Activated T-helper 2 cell treated with anti-CD3 and anti-CD28 coated beads, Interferon-gamma antibody, Interleukin-2, Interleukin-4, amounts not matched to agents 10 μg/mL and 5 μg/mL and 100 μg/mL, durations not matched to agents 14 hours and 24 hours and 36 hours (primary cell): Measurements from ENCODE around the gene VPS16. TPM values are rescaled to one million over a fixed set of nuclear protein-coding genes. Genes with fewer than 3 reads are reported as not detected.

Experiments used
- DNase-seq: peaks from one replicate; pipeline ENCODE4 v3.0.0; 2021; ENCODE audit warnings: low spot score
- H3K27ac Mint-ChIP-seq: one replicate; pipeline ENCODE4 v1.8.0; 2021; ENCODE audit warnings: mixed read lengths
- H3K27me3 Mint-ChIP-seq: one replicate; pipeline ENCODE4 v1.8.0; 2021; ENCODE audit warnings: low read depth, mixed read lengths
- H3K36me3 Mint-ChIP-seq: one replicate; pipeline ENCODE4 v1.8.0; 2021; ENCODE audit warnings: low read depth, mixed read lengths
- H3K4me1 Mint-ChIP-seq: one replicate; pipeline ENCODE4 v1.8.0; 2021; ENCODE audit warnings: low read depth, mixed read lengths
- H3K4me3 Mint-ChIP-seq: one replicate; pipeline ENCODE4 v1.8.0; 2021; ENCODE audit warnings: low read depth, mild to moderate bottlenecking, moderate library complexity, mixed read lengths
- H3K9me3 Mint-ChIP-seq: one replicate; pipeline ENCODE4 v1.8.0; 2021; ENCODE audit warnings: mixed read lengths
- intact Hi-C: fragments of 100-400 bp; cut with micrococcal nuclease; formaldehyde crosslinking; loops from one replicate; pipeline ENCODE4 v1.15.1; 2023
- total RNA-seq: library from RNA; stranded (reverse); gene quantifications from 2 replicates; pipeline ENCODE4 v1.2.3, GENCODE V29; 2022

Gene VPS16
- total RNA-seq, 1 donor from 2014 or later = 50.1 TPM

GRCh38 chr20:2815242-2815900 lies 25.2 kb upstream of the VPS16 start:
- Mint-ChIP-seq H3K9me3 (peaks cover 13% of the 10 kb centered on the region), H3K4me1 (peaks cover 2% of the 10 kb centered on the region), H3K27ac (no peak overlapping the region), H3K27me3 (peaks cover 62% of the 10 kb centered on the region), H3K4me3 (no peak overlapping the region), H3K36me3 (no peaks in the 10 kb centered on the region)
- intact Hi-C loops = no loop called here
- DNase-seq = no peak

- Mint-ChIP-seq H3K27ac (no peak within 1 kb of the TSS), H3K36me3 (no peaks in the 10 kb centered on the region), H3K4me1 (peaks cover 2% of the 10 kb centered on the region), H3K27me3 (peaks cover 60% of the 10 kb centered on the region), H3K9me3 (peaks cover 13% of the 10 kb centered on the region), H3K4me3 (no peak within 1 kb of the TSS)
- DNase-seq = no peak
- intact Hi-C loops = no loop called here
Observed at GRCh38 chr20:2816030-2816582, 24.4 kb upstream of the VPS16 start, which contains the start of gene TMEM239. TMEM239 (plus strand) TSS chr20:2816364; CDS start chr20:2816555, 191 bp downstream.

GRCh38 chr20:2816583-2817340 lies 23.8 kb upstream of the VPS16 start:
- H3K9me3 Mint-ChIP-seq = peaks cover 13% of the 10 kb centered on the region
- H3K36me3 Mint-ChIP-seq = no peaks in the 10 kb centered on the region
- DNase-seq = no peak
- H3K4me1 Mint-ChIP-seq = peaks cover 6% of the 10 kb centered on the region
- peaks cover 58% of the 10 kb centered on the region for H3K27me3 Mint-ChIP-seq
- no peak overlapping the region for H3K4me3 Mint-ChIP-seq
- intact Hi-C loops = no loop called here
- H3K27ac Mint-ChIP-seq = no peak overlapping the region

GRCh38 chr20:2817341-2817726 lies 23.2 kb upstream of the VPS16 start:
- Mint-ChIP-seq H3K27ac (no peak overlapping the region), H3K4me1 (peaks cover 7% of the 10 kb centered on the region), H3K36me3 (no peaks in the 10 kb centered on the region), H3K9me3 (peaks cover 7% of the 10 kb centered on the region), H3K27me3 (peaks cover 53% of the 10 kb centered on the region), H3K4me3 (no peak overlapping the region)
- intact Hi-C loops = no loop called here
- DNase-seq = no peak

- H3K9me3 Mint-ChIP-seq = peaks cover 4% of the 10 kb centered on the region
- no peaks in the 10 kb centered on the region for H3K36me3 Mint-ChIP-seq
- intact Hi-C loops = no loop called here
- peaks cover 7% of the 10 kb centered on the region for H3K4me1 Mint-ChIP-seq
- peaks cover 49% of the 10 kb centered on the region for H3K27me3 Mint-ChIP-seq
- H3K27ac Mint-ChIP-seq = no peak overlapping the region
- no peak for DNase-seq
- H3K4me3 Mint-ChIP-seq = no peak overlapping the region
Observed at GRCh38 chr20:2817891-2818595, 22.5 kb upstream of the VPS16 start.

GRCh38 chr20:2820084-2820895 lies 20.3 kb upstream of the VPS16 start:
- Mint-ChIP-seq H3K36me3 (no peaks in the 10 kb centered on the region), H3K4me3 (no peak overlapping the region), H3K4me1 (peaks cover 7% of the 10 kb centered on the region), H3K27me3 (peaks cover 35% of the 10 kb centered on the region), H3K27ac (no peak overlapping the region), H3K9me3 (no peaks in the 10 kb centered on the region)
- no peak for DNase-seq
- intact Hi-C loops = no loop called here

- Mint-ChIP-seq H3K4me1 (peaks cover 12% of the 10 kb centered on the region), H3K27ac (no peak overlapping the region), H3K4me3 (peak overlapping the region; percentile 39), H3K9me3 (no peaks in the 10 kb centered on the region), H3K27me3 (peaks cover 40% of the 10 kb centered on the region), H3K36me3 (no peaks in the 10 kb centered on the region)
- intact Hi-C loops = no loop called here
- no peak for DNase-seq
Observed at GRCh38 chr20:2820896-2821869, 19.4 kb upstream of the VPS16 start.

GRCh38 chr20:2822073-2822472 lies 18.5 kb upstream of the VPS16 start:
- Mint-ChIP-seq H3K4me3 (no peak overlapping the region), H3K27me3 (peaks cover 48% of the 10 kb centered on the region), H3K4me1 (peaks cover 21% of the 10 kb centered on the region), H3K36me3 (no peaks in the 10 kb centered on the region), H3K9me3 (no peaks in the 10 kb centered on the region), H3K27ac (no peak overlapping the region)
- DNase-seq = peak; percentile 56
- intact Hi-C loops = no loop called here

- no peaks in the 10 kb centered on the region for H3K9me3 Mint-ChIP-seq
- peaks cover 21% of the 10 kb centered on the region for H3K4me1 Mint-ChIP-seq
- H3K4me3 Mint-ChIP-seq = peak overlapping the region; percentile 52
- no peak for DNase-seq
- H3K27ac Mint-ChIP-seq = no peak overlapping the region
- no peaks in the 10 kb centered on the region for H3K36me3 Mint-ChIP-seq
- intact Hi-C loops = no loop called here
- peaks cover 44% of the 10 kb centered on the region for H3K27me3 Mint-ChIP-seq
Observed at GRCh38 chr20:2825761-2826160, 14.8 kb upstream of the VPS16 start.

- H3K9me3 Mint-ChIP-seq = no peaks in the 10 kb centered on the region
- H3K27me3 Mint-ChIP-seq = peaks cover 40% of the 10 kb centered on the region
- intact Hi-C loops = no loop called here
- H3K4me3 Mint-ChIP-seq = no peak overlapping the region
- peaks cover 18% of the 10 kb centered on the region for H3K4me1 Mint-ChIP-seq
- no peaks in the 10 kb centered on the region for H3K36me3 Mint-ChIP-seq
- H3K27ac Mint-ChIP-seq = no peak overlapping the region
- no peak for DNase-seq
Observed at GRCh38 chr20:2826655-2827054, 13.9 kb upstream of the VPS16 start.

GRCh38 chr20:2829376-2829775 lies 11.2 kb upstream of the VPS16 start:
- peaks cover 39% of the 10 kb centered on the region for H3K27me3 Mint-ChIP-seq
- no peak overlapping the region for H3K27ac Mint-ChIP-seq
- no peaks in the 10 kb centered on the region for H3K9me3 Mint-ChIP-seq
- no peak overlapping the region for H3K4me3 Mint-ChIP-seq
- H3K4me1 Mint-ChIP-seq = peaks cover 20% of the 10 kb centered on the region
- DNase-seq = no peak
- intact Hi-C loops = no loop called here
- H3K36me3 Mint-ChIP-seq = no peaks in the 10 kb centered on the region
